Ureter (tissue), 1 donor: ENCODE data around the gene NHP2. TPM values are rescaled to one million over a fixed set of nuclear protein-coding genes. Genes with fewer than 3 reads are reported as not detected.
"Not testable (repeated sequence)": the region's sequence is repeated elsewhere in the genome, so short reads cannot be mapped to it uniquely, and the experiment has no call there.

Experiments used
- DNase-seq: peaks from one replicate; pipeline ENCODE4 v3.0.0-alpha.2; 2020; ENCODE audit warnings: low spot score
- total RNA-seq: library from RNA; stranded (reverse); gene quantifications from one replicate; pipeline ENCODE4 v1.2.4, GENCODE V29; 2023
- donor health status: DM: yes; HTN: yes; CAD: no.

NHP2 gene
- total RNA-seq, result 183 TPM

DNA sequence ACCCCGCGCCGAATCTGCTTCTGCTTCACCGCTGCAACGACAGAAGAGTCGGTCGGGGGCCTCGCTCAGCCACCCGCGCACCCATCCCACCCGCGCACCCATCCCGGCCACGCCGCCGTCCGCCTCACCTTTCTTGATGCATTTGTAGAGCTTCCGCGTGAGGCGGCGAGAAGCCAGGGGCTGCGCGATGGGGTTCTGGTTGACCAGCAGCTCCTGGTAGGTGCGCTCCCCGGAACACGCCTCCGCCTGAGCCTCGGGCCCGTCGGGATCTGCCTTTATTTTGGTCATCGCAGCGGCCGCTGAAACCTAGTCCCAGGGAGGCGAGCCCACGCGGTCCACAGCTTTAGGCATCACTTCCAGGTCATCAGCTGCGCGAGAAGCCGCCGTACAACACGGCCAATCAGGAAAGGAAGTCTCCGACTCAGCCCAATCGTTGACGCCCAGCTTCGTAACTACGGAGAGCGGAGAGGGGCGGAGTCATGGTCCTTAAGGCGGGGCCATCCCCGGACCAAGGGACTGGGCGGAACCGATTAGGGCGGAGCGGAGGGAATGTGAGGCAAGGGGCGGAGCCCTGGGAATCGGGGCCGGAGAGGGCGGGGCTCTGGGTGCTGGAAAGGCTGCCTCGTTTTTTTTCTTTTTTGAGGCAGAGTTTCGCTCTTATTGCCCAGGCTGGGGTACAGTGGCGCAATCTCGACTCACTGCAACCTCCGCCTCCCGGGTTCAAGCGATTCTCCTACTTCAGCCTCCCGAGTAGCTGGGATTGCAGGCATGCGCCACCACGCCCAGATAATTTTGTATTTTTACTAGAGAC, at the start of gene NHP2:
NHP2 (minus strand) TSS at position 356 of the 811 bp plus-strand sequence; CDS start at position 288, 68 bp downstream.
- DNase-seq, result peak; percentile 99

DNA sequence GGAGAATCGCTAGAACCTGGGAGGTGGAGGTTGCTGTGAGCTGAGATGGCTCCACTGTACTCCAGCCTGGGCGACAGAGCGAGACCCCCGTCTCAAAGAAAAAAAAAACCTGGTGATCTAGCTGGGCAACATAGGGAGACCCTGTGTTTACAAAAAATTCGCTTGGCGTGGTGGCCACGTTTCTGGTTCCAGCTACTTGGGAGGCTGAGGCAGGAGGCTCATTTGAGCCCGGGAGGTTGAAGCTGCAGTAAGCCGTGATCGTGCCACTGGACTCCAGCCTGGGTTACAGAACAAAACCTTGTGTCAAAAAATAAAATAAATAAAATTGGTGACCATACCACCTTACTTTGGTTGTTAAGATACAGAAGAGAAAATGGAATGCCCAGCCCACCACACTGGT, 48.9 kb upstream of the NHP2 start:
- no peak for DNase-seq

DNA sequence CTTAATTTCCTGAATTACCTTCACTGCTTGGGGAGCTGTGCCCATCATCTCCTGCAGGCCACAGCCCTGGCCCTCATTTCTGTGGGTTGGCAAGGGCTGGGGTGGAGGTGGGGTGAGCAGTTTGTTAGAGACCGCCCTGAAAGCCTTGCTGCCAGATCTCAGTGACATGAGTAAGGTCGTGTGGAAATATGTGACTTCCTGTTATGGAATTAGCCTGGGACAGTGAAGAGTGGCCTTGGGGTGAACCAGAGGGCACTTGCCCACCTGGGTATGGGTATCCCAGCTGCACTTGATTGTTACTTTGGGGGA, 48.2 kb upstream of the NHP2 start:
- no peak for DNase-seq

DNA sequence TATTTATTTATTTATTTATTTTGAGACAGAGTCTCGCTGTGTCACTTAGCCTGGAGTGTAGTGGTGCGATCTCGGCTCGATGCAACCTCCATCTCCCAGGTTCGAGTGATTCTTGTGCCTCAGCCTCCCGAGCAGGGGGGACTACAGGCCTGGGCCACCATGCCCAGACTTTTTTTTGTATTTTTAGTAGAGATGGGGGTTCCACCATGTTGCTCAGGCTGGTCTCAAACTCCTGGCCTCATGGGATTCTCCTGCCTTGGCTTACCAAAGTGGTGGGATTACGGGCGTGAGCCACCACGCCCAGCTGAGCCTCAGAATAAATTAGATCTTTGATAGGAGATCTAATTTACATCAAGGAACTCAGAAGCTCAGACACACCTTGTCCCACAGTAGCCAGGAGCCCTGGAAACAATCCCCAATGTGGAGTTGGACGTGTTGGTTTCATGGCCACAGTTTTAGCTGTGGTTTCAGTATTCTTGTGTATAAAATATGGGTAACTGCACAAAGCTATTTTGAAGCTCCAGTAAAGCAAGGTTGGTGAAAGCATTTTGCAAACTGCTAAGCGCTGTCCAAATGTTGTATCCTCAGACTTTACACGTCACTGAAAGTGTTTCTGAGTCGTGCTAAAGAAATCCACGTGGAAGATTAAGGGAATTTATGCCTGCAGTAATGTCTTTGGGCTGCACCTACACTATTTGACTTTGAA, 47.7 kb upstream of the NHP2 start:
- no peak for DNase-seq

DNA sequence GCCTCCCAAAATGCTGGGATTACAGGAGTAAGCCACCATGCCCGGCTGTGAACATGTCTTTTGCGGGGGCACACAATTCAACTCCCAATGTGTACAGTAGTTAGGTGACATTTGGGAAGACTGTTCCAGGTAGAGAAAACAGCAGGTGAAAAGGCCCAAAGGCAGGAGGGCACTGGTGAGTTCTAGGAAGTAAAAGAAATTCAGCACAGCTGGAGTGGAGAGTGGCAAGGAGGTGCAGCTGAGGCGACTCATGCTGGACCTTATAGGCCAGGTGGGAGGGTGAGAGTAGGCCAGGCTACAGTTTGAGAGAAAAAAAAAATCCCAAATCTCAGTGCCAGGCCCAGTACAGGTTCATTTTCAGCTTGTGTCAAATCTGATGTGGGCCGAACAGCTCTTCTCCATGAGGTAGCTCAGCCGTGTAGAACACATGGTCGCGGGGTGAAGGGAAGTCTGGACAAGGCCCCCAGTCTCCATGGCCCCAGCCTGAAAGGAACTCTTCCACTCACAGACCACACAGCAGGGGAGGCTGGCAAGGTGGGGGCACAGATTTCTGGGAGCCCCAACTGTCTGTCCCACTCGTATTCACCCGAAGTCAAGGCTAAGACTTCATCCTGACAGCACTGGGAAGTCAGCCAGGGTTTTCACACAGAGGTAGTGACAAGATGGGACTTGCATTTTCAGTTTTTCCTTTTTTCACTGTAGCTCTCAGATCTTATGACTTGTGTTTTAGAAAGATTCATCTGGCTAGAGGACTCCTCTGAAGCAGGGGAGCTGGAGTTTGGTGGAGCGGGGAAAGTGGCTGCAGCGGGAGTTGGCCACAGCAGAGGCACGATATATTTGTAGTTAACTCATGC, 46.1 kb upstream of the NHP2 start:
- no peak for DNase-seq

DNA sequence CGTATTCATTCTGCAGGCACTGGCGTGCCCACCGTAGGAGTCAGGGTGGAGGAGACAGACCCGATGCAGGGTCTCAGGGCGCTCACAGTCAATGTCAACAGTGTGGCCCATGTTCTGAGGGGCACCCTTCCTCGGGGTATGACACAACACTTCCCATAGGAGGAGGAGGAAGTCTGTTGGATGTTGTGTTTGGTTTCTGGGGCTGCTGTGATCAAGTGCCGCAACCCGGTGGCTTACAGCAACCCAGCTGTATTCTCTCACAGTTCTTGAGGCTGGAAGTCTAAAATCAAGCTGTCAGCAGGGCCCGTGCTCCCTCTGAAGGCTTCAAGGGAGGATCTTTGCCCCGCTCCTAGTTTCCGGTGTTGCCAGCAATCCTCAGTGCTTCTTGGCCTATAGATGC, 45.0 kb upstream of the NHP2 start:
- no peak for DNase-seq

DNA sequence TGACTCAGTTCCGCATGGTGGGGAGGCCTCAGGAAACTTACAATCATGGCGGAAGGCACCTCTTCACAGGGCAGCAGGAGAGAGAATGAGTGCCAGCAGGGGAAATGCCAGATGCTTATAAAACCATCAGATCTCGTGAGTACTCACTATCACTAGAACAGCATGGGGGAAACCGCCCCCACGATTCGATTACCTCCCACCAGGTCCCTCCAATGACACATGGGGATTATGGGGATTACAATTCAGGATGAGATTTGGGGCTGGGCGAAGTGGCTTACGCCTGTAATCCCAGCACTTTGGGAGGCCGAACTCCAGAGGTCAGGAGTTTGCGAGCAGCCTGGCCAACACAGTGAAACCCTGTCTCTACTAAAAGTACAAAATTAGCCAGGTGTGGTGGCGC, 44.5 kb upstream of the NHP2 start:
- DNase-seq, result not testable (repeated sequence)

DNA sequence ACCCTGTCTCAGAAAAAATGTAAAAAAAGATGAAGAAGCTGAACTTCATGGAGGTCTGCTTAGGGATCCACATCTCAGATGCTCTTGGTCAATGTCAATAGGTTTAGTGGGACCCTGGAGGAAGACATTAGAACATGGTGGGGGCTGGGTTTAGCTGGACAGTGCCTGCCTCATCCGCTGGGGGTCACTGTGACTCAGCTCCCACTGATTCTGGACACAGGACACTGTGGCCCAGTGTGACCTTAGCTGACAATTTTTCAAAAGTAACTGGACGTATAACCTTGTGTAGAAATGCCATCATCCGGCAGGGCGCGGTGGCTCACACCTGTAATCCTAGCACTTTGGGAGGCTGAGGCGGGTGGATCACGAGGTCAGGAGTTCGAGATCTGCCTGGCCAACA, 43.3 kb upstream of the NHP2 start:
- no peak for DNase-seq

DNA sequence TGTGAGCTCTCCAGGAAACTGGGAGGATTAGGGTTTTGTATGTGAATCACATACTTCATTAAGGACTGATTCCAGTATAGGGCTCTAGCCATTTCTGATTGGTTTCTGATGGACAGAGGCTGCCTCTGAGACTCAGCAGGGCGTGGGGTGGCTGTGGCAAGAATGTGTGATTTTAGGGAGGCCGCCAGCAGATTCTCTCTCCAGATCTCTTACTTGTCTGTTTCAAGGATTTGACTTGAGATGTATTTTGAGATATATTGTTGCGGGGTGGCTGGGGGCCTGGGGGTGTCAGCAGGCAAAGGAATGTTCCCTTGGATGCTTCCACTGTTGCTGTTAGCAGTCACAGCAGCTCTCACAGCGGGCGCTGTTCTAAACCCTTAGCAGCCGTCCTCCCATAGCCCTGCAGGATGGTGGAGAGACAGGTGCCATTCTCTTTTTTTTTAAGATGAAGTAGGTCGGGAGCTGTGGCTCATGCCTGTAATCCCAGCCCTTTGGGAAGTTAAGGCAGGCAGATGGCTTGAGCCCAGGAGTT, 42.7 kb upstream of the NHP2 start:
- no peak for DNase-seq

DNA sequence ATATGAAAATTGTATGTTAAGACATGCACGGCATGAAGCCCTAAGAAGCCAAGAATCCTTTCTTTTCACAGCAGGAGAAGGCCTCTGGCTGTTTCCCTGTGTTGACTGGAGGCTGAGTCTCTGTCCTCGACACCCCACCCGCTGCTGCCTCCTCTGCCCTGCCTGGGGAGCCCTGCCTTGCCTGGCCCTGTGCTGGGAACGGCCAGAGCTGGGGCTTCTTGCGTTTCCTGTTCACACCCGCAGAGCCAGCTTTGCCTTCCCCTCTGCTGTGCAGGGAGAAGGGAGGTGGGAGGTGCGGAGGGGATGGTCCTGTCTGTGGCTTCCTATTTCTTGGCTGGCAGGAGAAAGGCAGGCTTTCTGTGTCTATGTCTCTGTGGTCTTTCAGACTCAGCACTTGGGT, 40.3 kb upstream of the NHP2 start:
- no peak for DNase-seq

DNA sequence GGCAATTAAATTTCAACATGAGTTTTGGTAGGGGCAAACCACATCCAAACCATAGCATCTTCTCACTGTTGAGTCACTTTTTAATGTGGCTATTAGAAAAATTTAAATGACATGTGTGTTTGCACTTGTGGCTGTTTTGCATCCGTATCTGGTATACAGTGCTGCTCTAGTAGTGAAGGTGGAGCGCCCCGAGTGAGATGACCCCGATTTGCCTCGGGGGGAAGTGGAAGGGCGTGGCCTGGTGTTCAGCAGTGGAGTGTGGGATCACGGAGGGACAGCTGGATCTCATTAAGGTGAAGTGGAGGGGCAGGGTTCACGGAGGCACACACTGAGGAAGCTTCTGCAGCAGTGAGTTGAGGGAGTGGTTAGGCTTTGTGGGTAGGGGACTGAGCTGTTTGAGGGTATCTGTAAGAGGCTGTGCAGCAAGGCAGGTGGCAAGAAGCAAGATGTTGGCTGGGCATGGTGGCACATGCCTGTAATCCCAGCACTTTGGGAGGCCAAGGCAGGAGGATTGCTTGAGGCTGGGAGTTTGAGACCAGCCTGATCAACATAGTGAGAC, 39.6 kb upstream of the NHP2 start:
- DNase-seq, result no peak

DNA sequence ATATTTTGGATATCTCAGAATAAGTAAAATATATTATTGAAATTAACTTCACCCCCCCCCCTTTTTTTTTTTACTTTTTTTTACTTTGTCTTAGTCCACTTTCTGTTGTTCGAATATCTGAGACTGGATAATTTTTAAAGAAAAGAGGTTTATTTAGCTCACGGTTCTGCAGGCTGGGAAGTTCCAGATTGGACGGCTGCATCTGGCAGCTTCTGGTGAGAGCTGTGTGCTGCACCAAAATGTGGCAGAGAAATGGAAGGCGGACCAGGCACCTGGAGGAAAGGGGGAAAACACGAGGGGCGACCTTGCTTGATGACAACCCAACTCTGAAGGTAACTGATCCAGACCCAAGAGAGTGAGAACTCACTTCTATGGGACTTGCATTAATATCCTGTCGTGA, 39.1 kb upstream of the NHP2 start:
- DNase-seq, result no peak

DNA sequence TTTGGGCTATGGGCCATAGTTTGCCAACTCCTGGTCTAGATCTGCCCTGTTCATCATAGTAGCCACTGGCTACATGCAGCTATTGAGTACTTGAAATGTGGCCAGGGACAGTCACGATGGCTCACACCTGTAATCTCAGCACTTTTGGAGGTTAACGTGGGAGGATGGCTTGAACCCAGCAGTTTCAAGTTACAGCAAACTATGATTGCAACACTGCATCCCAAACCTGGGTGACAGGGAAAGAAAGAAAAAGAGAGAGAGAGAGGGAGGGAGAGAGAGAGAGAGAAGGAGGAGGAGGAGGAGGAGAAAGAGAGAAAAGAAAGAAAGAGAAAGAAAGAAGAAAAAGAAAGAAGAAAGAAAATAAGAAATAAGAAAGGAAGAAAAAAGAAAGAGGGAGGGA, 38.6 kb upstream of the NHP2 start:
- DNase-seq, result no peak

DNA sequence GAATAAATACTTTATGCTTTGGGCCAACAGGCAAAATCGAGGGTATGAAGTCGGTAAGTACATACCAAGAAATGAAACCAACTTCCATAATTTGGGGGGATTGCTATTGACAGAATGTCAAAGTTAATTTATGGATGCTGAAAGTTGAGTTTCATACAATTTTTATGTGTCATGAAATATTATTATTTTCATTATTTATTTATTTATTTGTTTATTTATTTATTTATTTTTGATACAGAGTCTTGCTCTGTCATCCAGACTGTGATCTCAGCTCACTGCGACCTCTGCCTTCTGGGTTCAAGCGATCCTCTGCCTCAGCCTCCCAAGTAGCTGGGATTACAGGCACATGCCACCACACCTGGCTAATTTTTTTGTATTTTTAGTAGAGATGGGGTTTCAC, 38.0 kb upstream of the NHP2 start:
- no peak for DNase-seq

DNA sequence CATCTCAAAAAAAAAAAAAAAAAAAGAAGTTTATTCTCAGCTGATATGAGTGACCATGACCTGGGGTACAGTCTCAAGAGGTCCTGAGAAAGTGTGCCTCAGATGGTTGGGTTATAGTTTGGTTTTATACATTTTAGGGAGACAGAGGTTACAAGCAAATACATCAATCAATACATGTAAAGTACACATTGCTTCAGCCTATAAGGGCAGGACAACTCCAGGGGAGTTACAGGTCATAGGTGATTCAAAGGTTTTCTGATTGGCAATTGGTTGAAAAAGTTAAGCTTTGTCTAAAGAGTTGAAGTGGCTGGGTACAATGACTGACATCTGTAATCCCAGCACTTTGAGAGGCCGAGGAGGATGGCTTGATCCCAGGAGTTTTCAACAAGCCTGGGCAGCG, 35.7 kb upstream of the NHP2 start:
- no peak for DNase-seq

DNA sequence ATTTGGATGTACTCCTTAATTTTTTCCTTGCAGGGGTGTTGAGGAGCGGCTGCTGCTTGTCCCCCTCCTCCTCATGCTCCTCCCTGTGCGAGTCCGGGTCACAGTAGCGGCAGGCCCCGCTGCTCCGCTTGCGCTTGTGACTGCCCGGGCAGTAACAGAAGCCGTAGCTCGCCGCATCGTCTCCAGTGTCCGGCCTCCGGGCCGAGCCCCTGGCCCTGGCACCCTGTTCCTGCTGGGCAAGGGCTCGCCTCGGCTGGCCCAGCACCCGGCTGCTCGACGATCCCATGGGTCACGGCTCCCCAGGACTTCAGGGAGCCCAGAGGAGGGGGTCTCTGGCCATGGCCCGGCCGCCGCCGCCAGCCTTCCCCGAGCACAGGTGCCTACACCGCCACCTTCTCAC, 33.3 kb upstream of the NHP2 start, which contains the start of gene GMCL2:
GMCL2 (minus strand) TSS at position 358 of the 400 bp plus-strand sequence; CDS start at position 286, 72 bp downstream.
- DNase-seq, result no peak

DNA sequence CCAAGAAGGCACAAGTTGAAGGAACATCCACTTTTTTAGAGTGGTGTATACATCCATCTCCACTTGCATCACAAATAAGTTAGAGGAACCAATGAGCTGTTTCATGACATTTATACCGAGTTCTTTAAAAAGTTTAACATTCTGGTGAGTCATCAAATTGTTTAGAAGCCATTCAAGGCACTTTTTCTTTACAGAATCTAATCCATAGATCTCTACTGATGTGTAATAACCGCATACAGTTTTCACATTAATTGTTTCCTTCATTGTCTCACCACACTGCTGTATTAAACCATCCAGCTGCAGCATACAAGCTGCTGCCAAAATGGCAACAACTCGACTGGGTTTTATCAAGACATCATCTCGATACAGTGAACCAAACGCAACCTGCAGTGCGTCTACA, 32.7 kb upstream of the NHP2 start:
- no peak for DNase-seq

DNA sequence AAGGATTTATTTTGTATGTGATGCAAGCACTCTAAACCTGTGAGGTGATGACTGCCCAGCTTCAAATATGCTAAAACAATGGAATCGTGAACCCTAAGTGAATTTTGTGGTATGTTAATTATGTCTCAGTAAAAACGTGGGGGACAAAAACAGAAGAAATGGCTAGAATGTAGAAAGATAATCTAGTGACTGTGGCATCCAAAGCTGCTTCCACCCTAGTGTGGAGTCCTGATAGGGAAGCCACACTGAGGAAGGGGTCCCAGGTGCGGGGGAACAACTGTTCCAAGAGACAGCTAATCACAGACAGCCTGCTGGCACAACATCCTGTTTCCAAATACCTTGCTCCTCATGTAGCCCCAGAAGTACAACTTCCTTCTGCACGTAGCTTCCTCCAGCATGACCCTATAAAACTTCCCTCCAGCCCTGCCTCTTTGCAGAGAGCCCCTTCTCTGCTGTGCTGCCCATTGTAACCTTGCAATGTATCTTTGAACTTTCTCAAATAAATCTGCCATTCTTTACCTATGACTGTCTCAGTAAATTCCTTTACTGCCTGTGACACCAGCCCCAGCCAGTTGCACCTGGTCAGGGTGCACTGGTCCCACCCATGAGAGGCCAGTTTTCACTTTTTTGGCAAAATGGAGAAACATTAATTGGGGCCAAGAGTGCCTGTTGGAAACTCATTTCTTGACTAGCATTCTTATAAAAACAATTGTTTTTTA, 28.6 kb upstream of the NHP2 start:
- DNase-seq, result no peak

DNA sequence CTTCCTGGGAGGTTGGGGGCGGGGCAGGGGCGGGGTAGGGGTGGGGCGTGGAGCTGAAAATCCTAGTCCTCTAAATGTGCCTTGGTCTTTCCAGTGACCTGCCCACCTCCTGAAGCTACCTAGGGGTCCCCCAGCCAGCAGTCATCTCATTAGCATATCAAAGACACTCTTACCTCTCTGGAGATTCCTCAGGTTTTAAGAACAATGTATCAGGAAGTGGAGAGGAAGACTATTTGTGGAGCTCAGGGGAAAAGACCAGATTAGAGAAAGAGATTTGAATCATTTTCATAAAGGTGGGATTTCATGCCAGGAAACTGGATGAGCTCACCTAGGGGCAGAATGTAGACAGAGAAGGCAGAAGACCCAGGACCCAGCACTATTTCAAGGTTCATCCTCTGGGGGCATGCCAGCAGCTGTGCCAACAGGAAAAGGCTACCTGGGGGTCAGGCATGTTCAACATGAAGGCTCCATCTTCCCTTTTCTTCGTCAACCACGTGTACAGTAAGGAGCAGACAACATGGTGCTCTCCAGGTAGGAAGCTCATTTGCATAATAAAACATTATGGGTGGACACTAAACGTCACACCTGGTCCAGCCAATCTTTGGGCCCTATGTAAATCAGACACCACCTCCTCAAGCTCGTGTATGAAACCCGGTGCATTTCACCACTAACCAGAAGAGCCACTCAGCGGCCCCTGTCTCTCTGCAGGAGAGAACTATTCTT, 26.6 kb upstream of the NHP2 start:
- DNase-seq, result no peak

DNA sequence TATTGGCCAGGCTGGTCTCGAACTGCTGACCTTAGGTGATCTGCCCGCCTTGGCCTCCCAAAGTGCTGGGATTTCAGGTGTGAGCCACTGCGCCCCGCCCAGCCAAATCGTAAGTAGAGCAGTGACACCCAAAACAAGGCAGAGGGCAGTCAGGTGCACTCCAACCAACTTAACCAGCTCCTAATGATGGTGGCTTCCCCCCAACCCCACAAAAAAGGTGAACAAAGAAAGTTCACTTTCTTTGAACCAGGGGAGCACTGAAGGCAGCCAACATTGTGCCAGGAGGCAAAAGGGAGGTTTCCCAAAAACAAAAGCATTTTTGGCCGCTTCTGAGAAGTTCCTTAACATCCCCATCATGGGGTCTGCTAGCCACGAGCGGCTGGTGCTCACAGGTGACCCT, 23.9 kb upstream of the NHP2 start:
- no peak for DNase-seq

DNA sequence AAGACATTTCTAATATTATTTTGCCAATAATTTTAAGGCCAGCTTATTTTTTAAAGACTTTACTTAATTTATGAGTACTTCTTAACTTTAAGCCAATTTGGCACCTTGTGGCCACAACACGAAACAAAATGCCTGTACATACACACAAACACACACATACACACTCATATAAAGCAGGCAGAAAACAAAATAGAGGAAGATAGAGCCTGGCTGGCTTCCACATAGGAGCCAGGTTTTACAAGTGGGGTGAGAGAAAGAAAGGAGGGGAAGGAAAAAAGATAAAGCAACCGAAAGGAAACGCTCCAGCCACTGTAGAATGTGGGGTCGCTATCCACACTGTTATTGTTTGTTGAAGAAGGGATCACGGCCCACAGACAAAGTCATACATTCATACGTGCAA, 23.1 kb upstream of the NHP2 start:
- DNase-seq, result no peak
